ENCODE results near the gene CSNK2A1. TPM values are rescaled to one million over a fixed set of nuclear protein-coding genes. Genes with fewer than 3 reads are reported as not detected.
"Not testable (repeated sequence)": the region's sequence is repeated elsewhere in the genome, so short reads cannot be mapped to it uniquely, and the experiment has no call there.

CSNK2A1 gene
- polyA plus RNA-seq, 1 donor from 2014 or later: 255 TPM

DNA sequence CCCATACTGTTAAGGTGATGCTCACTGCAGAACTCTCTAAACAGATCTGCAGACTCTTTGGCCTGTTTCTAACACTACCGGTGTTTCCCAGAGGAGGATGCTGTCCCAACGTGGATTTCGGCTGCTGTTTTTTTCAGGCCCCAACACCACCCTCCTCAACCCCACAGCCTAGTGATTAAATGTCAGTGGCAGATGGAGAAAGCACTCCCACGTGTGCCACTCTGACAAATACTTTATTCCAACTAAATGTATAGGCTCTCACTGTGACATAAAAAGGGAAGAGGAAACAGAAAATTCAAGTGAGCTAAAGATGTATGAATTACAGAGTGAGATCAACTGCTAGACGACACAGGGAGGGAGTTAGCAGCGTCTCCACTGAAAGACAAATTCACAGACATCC is 84.8 kb downstream of the CSNK2A1 start:
- Histone ChIP-seq H3K9me3 (ENCODE audit: low read length) (no peaks in the 10 kb centered on the region), H4K20me1 (ENCODE audit: insufficient read depth) (no peaks in the 10 kb centered on the region), H3K79me2 (replicated peaks; ENCODE audit: insufficient read depth, low read length) (peaks cover 43% of the 10 kb centered on the region), H3F3A (ENCODE audit: insufficient read depth, low read length, poor library complexity, severe bottlenecking) (no peaks in the 10 kb centered on the region), H3K9me2 (ENCODE audit: insufficient read depth, low read length) (no peaks in the 10 kb centered on the region), H2AFZ (ENCODE audit: low read depth, low read length) (no peak overlapping the region), H3K27me3 (ENCODE audit: insufficient read depth, low read depth, low read length) (no peaks in the 10 kb centered on the region), H3K4me2 (ENCODE audit: low read length) (no peak overlapping the region), H3K27ac (ENCODE audit: low read length) (no peak overlapping the region), H3K9ac (ENCODE audit: low read length) (no peak overlapping the region), H3K36me3 (ENCODE audit: insufficient read depth, low read length) (no peaks in the 10 kb centered on the region), H3K4me3 (ENCODE audit: low read length) (no peak overlapping the region)
- TF ChIP-seq, protein P1, sequence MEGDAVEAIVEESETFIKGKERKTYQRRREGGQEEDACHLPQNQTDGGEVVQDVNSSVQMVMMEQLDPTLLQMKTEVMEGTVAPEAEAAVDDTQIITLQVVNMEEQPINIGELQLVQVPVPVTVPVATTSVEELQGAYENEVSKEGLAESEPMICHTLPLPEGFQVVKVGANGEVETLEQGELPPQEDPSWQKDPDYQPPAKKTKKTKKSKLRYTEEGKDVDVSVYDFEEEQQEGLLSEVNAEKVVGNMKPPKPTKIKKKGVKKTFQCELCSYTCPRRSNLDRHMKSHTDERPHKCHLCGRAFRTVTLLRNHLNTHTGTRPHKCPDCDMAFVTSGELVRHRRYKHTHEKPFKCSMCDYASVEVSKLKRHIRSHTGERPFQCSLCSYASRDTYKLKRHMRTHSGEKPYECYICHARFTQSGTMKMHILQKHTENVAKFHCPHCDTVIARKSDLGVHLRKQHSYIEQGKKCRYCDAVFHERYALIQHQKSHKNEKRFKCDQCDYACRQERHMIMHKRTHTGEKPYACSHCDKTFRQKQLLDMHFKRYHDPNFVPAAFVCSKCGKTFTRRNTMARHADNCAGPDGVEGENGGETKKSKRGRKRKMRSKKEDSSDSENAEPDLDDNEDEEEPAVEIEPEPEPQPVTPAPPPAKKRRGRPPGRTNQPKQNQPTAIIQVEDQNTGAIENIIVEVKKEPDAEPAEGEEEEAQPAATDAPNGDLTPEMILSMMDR (IDR thresholded peaks at IDR 0.05; ENCODE audit: poor library complexity, severe bottlenecking): no peak
- TF ChIP-seq SMC3 (conservative IDR thresholded peaks at IDR 0.05; ENCODE audit: poor library complexity) (no peak), POLR2AphosphoS5 (IDR thresholded peaks at IDR 0.05) (no peak), EP300 (conservative IDR thresholded peaks at IDR 0.05; ENCODE audit: poor library complexity, severe bottlenecking) (no peak), TAF1 (IDR thresholded peaks at IDR 0.05; ENCODE audit: low read depth) (no peak), RAD21 (conservative IDR thresholded peaks at IDR 0.05) (no peak)
- TF ChIP-seq, protein P2, sequence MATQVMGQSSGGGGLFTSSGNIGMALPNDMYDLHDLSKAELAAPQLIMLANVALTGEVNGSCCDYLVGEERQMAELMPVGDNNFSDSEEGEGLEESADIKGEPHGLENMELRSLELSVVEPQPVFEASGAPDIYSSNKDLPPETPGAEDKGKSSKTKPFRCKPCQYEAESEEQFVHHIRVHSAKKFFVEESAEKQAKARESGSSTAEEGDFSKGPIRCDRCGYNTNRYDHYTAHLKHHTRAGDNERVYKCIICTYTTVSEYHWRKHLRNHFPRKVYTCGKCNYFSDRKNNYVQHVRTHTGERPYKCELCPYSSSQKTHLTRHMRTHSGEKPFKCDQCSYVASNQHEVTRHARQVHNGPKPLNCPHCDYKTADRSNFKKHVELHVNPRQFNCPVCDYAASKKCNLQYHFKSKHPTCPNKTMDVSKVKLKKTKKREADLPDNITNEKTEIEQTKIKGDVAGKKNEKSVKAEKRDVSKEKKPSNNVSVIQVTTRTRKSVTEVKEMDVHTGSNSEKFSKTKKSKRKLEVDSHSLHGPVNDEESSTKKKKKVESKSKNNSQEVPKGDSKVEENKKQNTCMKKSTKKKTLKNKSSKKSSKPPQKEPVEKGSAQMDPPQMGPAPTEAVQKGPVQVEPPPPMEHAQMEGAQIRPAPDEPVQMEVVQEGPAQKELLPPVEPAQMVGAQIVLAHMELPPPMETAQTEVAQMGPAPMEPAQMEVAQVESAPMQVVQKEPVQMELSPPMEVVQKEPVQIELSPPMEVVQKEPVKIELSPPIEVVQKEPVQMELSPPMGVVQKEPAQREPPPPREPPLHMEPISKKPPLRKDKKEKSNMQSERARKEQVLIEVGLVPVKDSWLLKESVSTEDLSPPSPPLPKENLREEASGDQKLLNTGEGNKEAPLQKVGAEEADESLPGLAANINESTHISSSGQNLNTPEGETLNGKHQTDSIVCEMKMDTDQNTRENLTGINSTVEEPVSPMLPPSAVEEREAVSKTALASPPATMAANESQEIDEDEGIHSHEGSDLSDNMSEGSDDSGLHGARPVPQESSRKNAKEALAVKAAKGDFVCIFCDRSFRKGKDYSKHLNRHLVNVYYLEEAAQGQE (IDR thresholded peaks at IDR 0.05; ENCODE audit: borderline replicate concordance): no peak

DNA sequence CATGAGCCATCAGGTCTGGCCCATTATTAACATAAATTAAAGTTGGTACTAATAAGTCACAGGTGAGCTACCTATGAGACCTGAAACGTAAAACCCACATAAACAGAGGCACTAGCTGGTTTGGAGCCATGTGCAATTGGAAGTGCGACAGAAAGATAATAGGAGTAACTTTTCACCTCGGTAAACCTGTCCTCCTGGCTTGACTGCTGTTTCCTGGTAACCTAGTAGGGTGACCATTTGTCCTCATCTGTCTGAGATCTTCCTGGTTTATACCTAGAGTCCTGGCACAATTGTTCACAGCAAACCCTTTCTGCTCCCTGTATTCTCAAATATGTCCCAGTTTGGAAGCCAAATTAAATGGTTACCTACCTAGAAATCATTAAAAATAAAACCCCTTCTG is 88.6 kb downstream of the CSNK2A1 start:
- Histone ChIP-seq H4K20me1 (ENCODE audit: insufficient read depth) (no peaks in the 10 kb centered on the region), H3K9me3 (ENCODE audit: low read length) (no peaks in the 10 kb centered on the region), H3K36me3 (ENCODE audit: insufficient read depth, low read length) (no peaks in the 10 kb centered on the region), H3F3A (ENCODE audit: insufficient read depth, low read length, poor library complexity, severe bottlenecking) (no peaks in the 10 kb centered on the region), H3K4me3 (ENCODE audit: low read length) (no peak overlapping the region), H3K27me3 (ENCODE audit: insufficient read depth, low read depth, low read length) (no peaks in the 10 kb centered on the region), H3K4me2 (ENCODE audit: low read length) (no peak overlapping the region), H3K27ac (ENCODE audit: low read length) (no peak overlapping the region), H3K9me2 (ENCODE audit: insufficient read depth, low read length) (no peaks in the 10 kb centered on the region), H3K9ac (ENCODE audit: low read length) (no peak overlapping the region), H3K79me2 (replicated peaks; ENCODE audit: insufficient read depth, low read length) (peaks cover 27% of the 10 kb centered on the region), H2AFZ (ENCODE audit: low read depth, low read length) (no peak overlapping the region)
- TF ChIP-seq, protein P1 (IDR thresholded peaks at IDR 0.05; ENCODE audit: poor library complexity, severe bottlenecking): no peak
- TF ChIP-seq RAD21 (conservative IDR thresholded peaks at IDR 0.05): no peak
- TF ChIP-seq, protein P2 (IDR thresholded peaks at IDR 0.05; ENCODE audit: borderline replicate concordance): no peak
- no peak for TF ChIP-seq MXI1 (conservative IDR thresholded peaks at IDR 0.05; ENCODE audit: poor library complexity, severe bottlenecking)
- TF ChIP-seq POLR2AphosphoS5 (IDR thresholded peaks at IDR 0.05): no peak
- TF ChIP-seq EZH2 (IDR thresholded peaks at IDR 0.05; ENCODE audit: borderline replicate concordance, insufficient read depth, low read length, poor library complexity, severe bottlenecking): no peak
- no peak for TF ChIP-seq TAF1 (IDR thresholded peaks at IDR 0.05; ENCODE audit: low read depth)
- TF ChIP-seq SMC3 (conservative IDR thresholded peaks at IDR 0.05; ENCODE audit: poor library complexity): no peak
- TF ChIP-seq EP300 (conservative IDR thresholded peaks at IDR 0.05; ENCODE audit: poor library complexity, severe bottlenecking): no peak

DNA sequence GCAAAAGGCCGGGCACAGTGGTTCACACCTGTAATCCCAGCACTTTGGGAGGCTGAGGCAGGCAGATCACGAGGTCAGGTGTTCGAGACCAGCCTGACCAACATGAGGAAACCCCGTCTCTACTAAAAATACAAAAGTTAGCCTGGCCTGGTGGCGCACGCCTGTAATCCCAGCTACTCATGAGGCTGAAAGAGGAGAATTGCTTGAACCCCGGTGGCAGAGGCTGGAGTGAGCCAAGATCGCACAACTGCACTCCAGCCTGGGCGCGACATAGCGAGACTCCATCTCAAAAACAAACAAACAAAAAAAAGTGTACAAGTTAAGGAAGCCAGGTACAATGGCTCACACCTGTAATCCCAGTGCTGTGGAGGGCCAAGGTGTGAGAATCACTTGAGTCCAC is 91.6 kb downstream of the CSNK2A1 start:
- not testable (repeated sequence) for H3K27ac ChIP-seq (ENCODE audit: low read length); H3K9ac ChIP-seq (ENCODE audit: low read length); H3K4me2 ChIP-seq (ENCODE audit: low read length); H3K9me2 ChIP-seq (ENCODE audit: insufficient read depth, low read length); H3K4me3 ChIP-seq (ENCODE audit: low read length); H3K36me3 ChIP-seq (ENCODE audit: insufficient read depth, low read length); H3K9me3 ChIP-seq (ENCODE audit: low read length); H4K20me1 ChIP-seq (ENCODE audit: insufficient read depth); H3F3A ChIP-seq (ENCODE audit: insufficient read depth, low read length, poor library complexity, severe bottlenecking); H3K27me3 ChIP-seq (ENCODE audit: insufficient read depth, low read depth, low read length); H2AFZ ChIP-seq (ENCODE audit: low read depth, low read length)
- H3K79me2 ChIP-seq (replicated peaks; ENCODE audit: insufficient read depth, low read length): peaks cover 14% of the 10 kb centered on the region
